ENCODE results near the gene FOXE3. TPM values are rescaled to one million over a fixed set of nuclear protein-coding genes. Genes with fewer than 3 reads are reported as not detected.

Gene FOXE3
- total RNA-seq, 1 donor from 2014 or later, result not detected

- no peak for DNase-seq
Measured at GRCh38 chr1:47435506-47436303, 19.6 kb downstream of the FOXE3 start.

- DNase-seq, result peak; percentile 36
Measured at GRCh38 chr1:47436304-47436978, 20.4 kb downstream of the FOXE3 start.

DNA sequence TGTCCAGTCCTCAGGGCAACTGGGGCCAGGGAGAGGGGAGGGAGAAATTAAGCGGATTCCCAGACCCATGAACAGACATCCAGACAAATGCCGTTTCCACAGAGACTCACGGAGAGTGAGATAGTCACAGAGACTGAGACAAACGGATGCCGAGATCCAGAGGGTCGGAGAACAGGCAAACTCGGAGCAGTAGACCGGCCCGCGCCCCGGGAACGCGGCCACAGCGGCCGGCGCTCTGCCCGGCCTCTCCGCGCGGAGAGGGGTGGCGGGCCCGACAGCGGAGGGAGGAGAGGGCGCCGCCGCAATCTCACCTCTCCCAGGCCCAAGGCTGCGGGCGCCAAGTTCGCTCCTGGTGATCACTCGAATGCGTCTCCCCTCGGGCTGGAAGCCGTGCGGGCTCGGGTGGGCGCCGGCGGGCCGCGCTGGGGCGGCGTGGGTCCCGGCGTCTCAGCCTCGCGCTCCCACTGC is 20.9 kb downstream of the FOXE3 start:
- no peak for DNase-seq

GRCh38 chr1:47437447-47438164 is 21.5 kb downstream of the FOXE3 start, which contains the start of gene FOXD2:
Gene FOXD2 (plus strand): TSS chr1:47438044. CDS start chr1:47438136, 92 bp downstream.
- DNase-seq, result peak; percentile 69

- DNase-seq, result no peak
Measured at GRCh38 chr1:47438165-47439016, 22.3 kb downstream of the FOXE3 start.

GRCh38 chr1:47439017-47439818 is 23.1 kb downstream of the FOXE3 start:
- DNase-seq, result no peak

GRCh38 chr1:47439819-47440598 is 23.9 kb downstream of the FOXE3 start:
- DNase-seq, result no peak

- DNase-seq, result no peak
Measured at GRCh38 chr1:47440599-47441081, 24.6 kb downstream of the FOXE3 start.

- no peak for DNase-seq
Measured at GRCh38 chr1:47441450-47442106, 25.5 kb downstream of the FOXE3 start.

GRCh38 chr1:47442202-47442601 is 26.1 kb downstream of the FOXE3 start:
- DNase-seq, result no peak

GRCh38 chr1:47442842-47443529 is 26.9 kb downstream of the FOXE3 start:
- no peak for DNase-seq

- DNase-seq, result no peak
Measured at GRCh38 chr1:47443530-47444296, 27.6 kb downstream of the FOXE3 start.

DNA sequence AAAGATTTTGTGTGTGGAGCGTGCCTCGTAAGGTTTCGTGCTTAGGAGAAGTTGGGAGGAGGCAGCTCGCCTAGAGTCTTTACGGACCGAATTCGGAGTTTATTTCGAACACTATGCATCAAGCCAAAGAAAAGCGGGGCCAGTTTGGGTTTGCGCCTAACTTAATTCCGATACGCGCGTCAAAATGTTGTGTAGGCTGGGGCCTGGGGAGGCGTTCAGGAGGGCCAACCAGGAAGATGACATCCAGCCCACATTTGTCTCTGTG is 28.1 kb downstream of the FOXE3 start:
- no peak for DNase-seq

- DNase-seq, result no peak
Measured at GRCh38 chr1:47444562-47445465, 28.7 kb downstream of the FOXE3 start.

DNA sequence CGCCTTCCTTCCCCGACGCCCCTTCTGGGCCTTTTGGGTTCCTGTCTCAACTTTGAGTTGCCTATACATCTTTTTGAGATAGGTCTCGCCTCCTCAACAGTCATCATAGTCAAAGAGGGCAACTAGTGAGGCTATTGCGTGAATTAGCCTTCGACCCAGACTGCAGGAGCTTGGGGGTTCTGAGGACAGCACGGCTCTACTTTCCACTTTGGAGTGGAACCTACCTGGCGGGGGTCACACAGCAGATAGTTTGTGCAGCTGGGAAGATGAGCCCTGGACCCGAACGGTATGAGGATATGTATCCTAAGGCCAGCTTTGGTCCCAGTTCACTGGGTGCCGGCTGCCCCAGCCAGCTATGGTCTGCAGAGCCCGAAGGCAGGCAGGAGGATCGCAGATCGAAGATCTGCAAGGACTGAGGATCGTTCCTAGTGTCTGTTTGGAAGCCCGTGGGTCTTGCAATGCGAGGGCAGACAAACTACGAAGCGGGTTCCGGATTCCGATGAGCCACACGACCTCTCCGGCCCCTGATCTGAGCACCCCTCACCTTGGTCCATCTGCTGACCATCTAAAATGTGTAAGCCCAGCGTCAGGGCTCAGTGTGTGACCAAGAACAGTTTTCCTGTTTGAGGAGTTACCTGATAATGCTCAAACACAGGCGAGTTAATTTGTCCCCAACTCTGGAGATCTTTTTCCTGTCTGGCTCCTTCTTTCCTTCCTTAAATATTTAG is 29.9 kb downstream of the FOXE3 start:
- no peak for DNase-seq

DNA sequence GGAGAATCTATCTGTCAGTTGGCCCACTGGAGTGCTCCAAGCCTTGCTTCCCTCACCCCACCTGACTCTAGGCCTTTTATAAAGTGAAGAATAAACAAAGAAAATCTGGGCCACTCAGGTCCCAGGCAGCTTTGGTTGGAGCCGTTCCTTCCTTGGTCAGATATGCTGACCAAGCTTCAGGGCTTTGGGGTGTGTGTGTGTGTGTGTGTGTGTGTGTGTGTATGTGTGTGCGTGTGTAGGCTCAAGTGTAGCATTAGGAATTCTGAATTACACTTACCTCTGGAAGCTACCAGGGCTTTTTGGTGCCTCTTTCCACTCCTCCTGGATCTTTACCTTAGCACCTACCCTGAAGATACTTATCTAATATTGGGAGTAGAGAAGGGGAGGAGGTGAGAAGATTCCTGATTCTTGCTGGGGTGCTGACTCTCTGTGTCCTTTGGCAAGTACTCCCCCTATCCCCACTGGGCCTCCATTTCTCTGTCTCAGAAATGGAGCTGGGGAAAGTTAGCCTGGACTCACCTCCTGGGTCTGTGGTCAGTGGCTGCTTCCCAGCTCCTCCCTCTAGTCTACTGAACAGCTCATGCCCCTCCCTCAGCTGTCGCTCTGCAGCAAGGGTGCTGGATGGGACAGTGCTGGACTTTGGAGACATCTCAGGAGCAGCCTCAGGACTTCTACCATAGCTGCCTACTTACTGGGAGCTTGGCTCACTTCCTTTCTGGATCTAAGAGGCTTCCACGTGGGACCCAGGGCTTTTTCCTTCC is 32.6 kb downstream of the FOXE3 start:
- no peak for DNase-seq
